LNCAP (cell line): Measurements from ENCODE around the gene COL15A1.

Source experiments
- TF ChIP-seq, protein P1 (sequence below): fragments of 450-650 bp; IDR thresholded peaks from 2 replicates; pipeline ENCODE4 v1.5.1; 2017; ENCODE audit warnings: mild to moderate bottlenecking

Gene COL15A1

DNA sequence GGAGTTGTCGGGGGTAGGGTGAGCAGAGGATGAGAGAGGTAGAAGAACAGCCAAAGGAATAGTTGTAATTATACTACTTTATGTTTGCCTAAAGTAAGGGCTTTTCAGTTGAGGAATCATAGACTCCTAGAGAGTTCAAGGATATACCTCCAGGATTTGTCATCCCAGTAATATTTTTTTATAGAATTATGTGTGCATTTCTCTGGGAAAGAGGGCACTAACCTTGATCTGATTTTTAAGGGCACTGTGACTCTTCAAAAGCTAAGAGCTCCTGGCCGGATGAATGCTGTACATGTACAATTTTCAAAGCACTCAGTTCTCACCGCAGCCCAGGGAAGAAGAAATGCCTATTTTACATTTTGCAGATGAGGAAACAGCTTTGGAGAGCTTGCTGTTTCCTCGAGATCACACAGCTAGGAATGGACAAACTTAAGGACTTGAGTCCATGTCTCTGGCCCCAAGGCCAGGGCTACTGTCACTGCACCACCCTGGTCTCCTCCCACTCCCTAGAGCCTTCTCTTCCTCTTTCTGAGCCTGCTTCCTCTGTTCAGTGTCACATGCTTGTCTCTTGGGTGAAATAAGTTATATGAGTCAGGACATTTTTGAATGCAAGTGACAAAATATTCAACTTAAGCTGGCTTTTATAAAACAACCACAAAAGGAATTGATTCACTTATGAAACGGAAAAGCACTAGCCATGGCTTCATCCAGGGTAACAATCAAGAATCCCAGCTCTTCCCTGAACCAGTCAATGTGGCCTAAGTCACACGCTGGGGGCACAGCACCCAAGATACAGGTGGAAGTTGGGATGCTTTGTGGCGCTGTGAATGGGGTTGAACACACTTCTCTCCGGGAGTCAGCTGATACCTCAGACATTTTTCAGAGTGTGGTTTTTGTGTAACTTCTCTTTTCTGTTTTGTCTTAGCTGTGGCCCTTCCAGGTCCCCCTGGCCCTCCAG, 115.5 kb downstream of the COL15A1 start:
- TF ChIP-seq, protein P1, sequence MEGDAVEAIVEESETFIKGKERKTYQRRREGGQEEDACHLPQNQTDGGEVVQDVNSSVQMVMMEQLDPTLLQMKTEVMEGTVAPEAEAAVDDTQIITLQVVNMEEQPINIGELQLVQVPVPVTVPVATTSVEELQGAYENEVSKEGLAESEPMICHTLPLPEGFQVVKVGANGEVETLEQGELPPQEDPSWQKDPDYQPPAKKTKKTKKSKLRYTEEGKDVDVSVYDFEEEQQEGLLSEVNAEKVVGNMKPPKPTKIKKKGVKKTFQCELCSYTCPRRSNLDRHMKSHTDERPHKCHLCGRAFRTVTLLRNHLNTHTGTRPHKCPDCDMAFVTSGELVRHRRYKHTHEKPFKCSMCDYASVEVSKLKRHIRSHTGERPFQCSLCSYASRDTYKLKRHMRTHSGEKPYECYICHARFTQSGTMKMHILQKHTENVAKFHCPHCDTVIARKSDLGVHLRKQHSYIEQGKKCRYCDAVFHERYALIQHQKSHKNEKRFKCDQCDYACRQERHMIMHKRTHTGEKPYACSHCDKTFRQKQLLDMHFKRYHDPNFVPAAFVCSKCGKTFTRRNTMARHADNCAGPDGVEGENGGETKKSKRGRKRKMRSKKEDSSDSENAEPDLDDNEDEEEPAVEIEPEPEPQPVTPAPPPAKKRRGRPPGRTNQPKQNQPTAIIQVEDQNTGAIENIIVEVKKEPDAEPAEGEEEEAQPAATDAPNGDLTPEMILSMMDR = no peak

DNA sequence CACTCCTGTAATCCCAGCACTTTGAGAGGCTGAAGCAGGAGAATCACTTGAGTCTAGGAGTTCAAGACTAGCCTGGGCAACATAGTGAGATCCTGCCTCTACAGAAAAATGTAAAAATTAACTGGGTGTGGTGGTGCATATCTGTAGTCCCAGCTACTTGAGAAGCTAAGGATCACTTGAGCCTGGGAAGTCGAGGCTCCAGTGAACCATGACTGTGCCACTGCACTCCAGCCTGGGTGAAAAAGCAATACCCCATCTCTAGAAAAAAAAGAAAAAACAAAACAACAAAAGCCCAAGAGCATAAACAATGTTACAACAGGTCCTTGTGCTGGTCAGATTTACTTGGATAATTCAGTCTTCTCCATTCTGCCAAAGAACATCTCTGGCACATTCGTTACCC, 116.9 kb downstream of the COL15A1 start:
- TF ChIP-seq, protein P1 = no peak

- TF ChIP-seq, protein P1 = no peak
Observed at GRCh38 chr9:99062549-99062948, 118.8 kb downstream of the COL15A1 start.

DNA sequence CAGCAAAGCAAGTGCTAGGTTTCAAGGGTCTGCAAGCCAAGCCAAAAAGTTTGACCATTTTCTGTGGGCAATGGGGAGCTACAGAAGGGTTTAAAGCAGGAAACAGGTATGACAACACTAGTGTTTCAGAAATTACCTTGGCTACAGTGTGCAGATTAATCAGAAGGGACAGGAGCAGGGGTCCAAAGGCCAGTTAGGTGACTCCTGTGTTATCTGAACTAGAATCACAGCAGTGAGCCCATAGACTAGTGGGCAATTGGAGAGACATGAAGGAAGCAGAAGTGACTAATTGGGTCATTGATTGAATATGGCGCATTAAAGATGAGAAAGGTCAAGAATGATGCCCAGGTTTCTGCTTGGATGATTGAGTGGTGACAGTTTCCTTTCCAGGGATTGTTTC, 119.8 kb downstream of the COL15A1 start:
- TF ChIP-seq, protein P1 = no peak

DNA sequence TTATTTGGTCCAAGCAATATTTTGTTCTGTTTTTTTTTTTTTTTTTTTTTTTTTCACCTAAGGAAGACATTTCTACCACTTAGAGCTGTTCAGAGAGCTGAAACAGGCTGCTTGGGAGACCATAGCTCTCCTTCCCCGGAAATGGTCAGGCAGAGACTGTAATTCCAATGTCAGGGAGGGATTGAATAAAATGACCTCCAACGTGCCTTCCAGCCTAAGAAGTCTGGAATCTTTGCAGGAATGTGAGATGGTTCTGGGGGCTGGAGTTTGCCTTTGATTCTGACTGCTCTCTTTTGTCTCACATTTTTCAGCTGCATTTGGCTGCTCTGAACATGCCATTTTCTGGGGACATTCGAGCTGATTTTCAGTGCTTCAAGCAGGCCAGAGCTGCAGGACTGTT, 122.9 kb downstream of the COL15A1 start:
- TF ChIP-seq, protein P1 = no peak

- TF ChIP-seq, protein P1 = no peak
Observed at GRCh38 chr9:99069075-99069474, 125.4 kb downstream of the COL15A1 start.

- TF ChIP-seq, protein P1 = no peak
Observed at GRCh38 chr9:99069546-99069945, 125.8 kb downstream of the COL15A1 start.
